A549 (cell line): ENCODE measurements around the gene AFF3. TPM values are rescaled to one million over a fixed set of nuclear protein-coding genes. Genes with fewer than 3 reads are reported as not detected.

Experiments
- ATAC-seq, 2 experiments: fragments of 200-7000 bp in 1 of 2; fragments of >200 bp in 1 of 2; cut with Nextera tagmentation in 1 of 2; cut with Tn5 transposase in 1 of 2; 3 replicates each; pipeline versions ENCODE4 v1.8.0 to v1.9.1; 2018 to 2020; ENCODE audit warnings: mild to moderate bottlenecking in 1 of 2, moderate library complexity in 1 of 2
- CTCF ChIA-PET: fragments of 300-600 bp; sonication (Branson Sonifier 250); formaldehyde crosslinking; extraction: SDS; loops from one replicate; lab custom pipeline; 2021; ENCODE audit warnings: antibody characterized with exemption, inconsistent platforms; lab: Yijun Ruan, JAX
- POLR2A ChIA-PET: fragments of 350-600 bp; formaldehyde crosslinking; extraction: SDS; loops from one replicate; lab custom pipeline; 2021; ENCODE audit warnings: antibody characterized with exemption, inconsistent platforms; lab: Yijun Ruan, JAX
- DNase-seq, 2 experiments: peaks; one replicate each; pipeline versions ENCODE4 v3.0.0 to v3.0.0-alpha.2; 2011 to 2016; ENCODE audit warnings: low read depth in 1 of 2, low spot score in 1 of 2
- FAIRE-seq: peaks from 2 replicates; lab custom pipeline; 2011; peaks lifted over from hg19 to GRCh38; lab: Jason Lieb, UNC
- H3K27ac ChIP-seq, 2 experiments: fragments of >200 bp; sonication (Bioruptor Twin); formaldehyde crosslinking; 3 replicates each; pipeline ENCODE4 v1.5.1; 2016 to 2017
- H3K4me1 ChIP-seq: fragments of >200 bp; sonication (Bioruptor Twin); formaldehyde crosslinking; 3 replicates; pipeline ENCODE4 v1.6.1; 2016
- H3K4me2 ChIP-seq: fragments of >200 bp; sonication (Bioruptor Twin); formaldehyde crosslinking; 3 replicates; pipeline ENCODE4 v1.6.1; 2016
- H3K4me3 ChIP-seq: fragments of >200 bp; sonication (Bioruptor Twin); formaldehyde crosslinking; 3 replicates; pipeline ENCODE4 v1.5.1; 2016
- H3K9me3 ChIP-seq: fragments of >200 bp; sonication (Bioruptor Twin); formaldehyde crosslinking; 3 replicates; pipeline ENCODE4 v1.6.1; 2016
- CBX2 ChIP-seq: fragments of 200-600 bp; sonication (generic); IDR thresholded peaks from 2 replicates; pipeline ENCODE4 v1.6.1; 2016; ENCODE audit warnings: low read depth, mild to moderate bottlenecking, borderline replicate concordance
- CBX8 ChIP-seq: fragments of 200-600 bp; sonication (generic); IDR thresholded peaks from 2 replicates; pipeline ENCODE4 v1.6.1; 2016
- CEBPB ChIP-seq, 2 experiments: fragments of >200 bp in 1 of 2; sonication (Bioruptor Twin) in 1 of 2; formaldehyde crosslinking in 1 of 2; IDR thresholded peaks; 2 replicates each; pipeline ENCODE4 v1.6.1; 2012 to 2016
- CHD2 ChIP-seq: fragments of 150-350 bp; IDR thresholded peaks from 2 replicates; pipeline ENCODE4 v1.6.1; 2014; ENCODE audit warnings: low read length; ENCODE audit not compliant: partially characterized antibody
- CHD4 ChIP-seq: fragments of 200-600 bp; sonication (generic); IDR thresholded peaks from 2 replicates; pipeline ENCODE4 v1.6.1; 2016; ENCODE audit warnings: antibody characterized with exemption, mild to moderate bottlenecking, borderline replicate concordance
- CTCF ChIP-seq: fragments of >200 bp; sonication (Bioruptor Twin); formaldehyde crosslinking; IDR thresholded peaks from 3 replicates; pipeline ENCODE4 v1.5.1; 2016
- E2F6 ChIP-seq: IDR thresholded peaks from 2 replicates; pipeline ENCODE4 v1.6.1; 2012; ENCODE audit warnings: low read depth, borderline replicate concordance
- EHF ChIP-seq: fragments of 250-450 bp; sonication (Bioruptor Pico); IDR thresholded peaks from 2 replicates; pipeline ENCODE4 v1.5.0; 2020; ENCODE audit warnings: mild to moderate bottlenecking
- EHMT2 ChIP-seq: fragments of 200-600 bp; sonication (generic); IDR thresholded peaks from 2 replicates; pipeline ENCODE4 v1.6.1; 2016; ENCODE audit warnings: antibody characterized with exemption, low read depth, mild to moderate bottlenecking, moderate library complexity
- ELK1 ChIP-seq: fragments of 150-350 bp; IDR thresholded peaks from 2 replicates; pipeline ENCODE4 v1.6.1; 2014; ENCODE audit warnings: low read depth, mild to moderate bottlenecking, low read length
- ESRRA ChIP-seq: fragments of 150-350 bp; IDR thresholded peaks from 2 replicates; pipeline ENCODE4 v1.6.1; 2014; ENCODE audit warnings: mild to moderate bottlenecking, low read length, borderline replicate concordance
- FOSL2 ChIP-seq, 2 experiments: fragments of 450-650 bp in 1 of 2; fragments of >200 bp in 1 of 2; sonication (Bioruptor Twin) in 1 of 2; formaldehyde crosslinking; IDR thresholded peaks; 2 replicates each; pipeline versions ENCODE4 v1.5.0 to v1.6.1; 2016 to 2020; ENCODE audit warnings: mild to moderate bottlenecking in 1 of 2, moderate library complexity in 1 of 2
- FOXS1 ChIP-seq: fragments of 250-450 bp; sonication (Bioruptor Pico); IDR thresholded peaks from 2 replicates; pipeline ENCODE4 v1.5.0; 2020; ENCODE audit warnings: mild to moderate bottlenecking, moderate library complexity
- HMGXB4 ChIP-seq: fragments of 250-450 bp; sonication (Bioruptor Pico); IDR thresholded peaks from 2 replicates; pipeline ENCODE4 v1.5.0; 2021; ENCODE audit warnings: mild to moderate bottlenecking, moderate library complexity, borderline replicate concordance
- HOXB13 ChIP-seq: fragments of 250-450 bp; sonication (Bioruptor Pico); IDR thresholded peaks from 2 replicates; pipeline ENCODE4 v1.5.0; 2020; ENCODE audit warnings: low read depth, mild to moderate bottlenecking, moderate library complexity
- KDM1A ChIP-seq: fragments of 200-600 bp; sonication (generic); IDR thresholded peaks from 2 replicates; pipeline ENCODE4 v1.6.1; 2016; ENCODE audit warnings: low read depth, mild to moderate bottlenecking
- KDM5A ChIP-seq: fragments of 200-600 bp; sonication (generic); IDR thresholded peaks from 2 replicates; pipeline ENCODE4 v1.6.1; 2016; ENCODE audit warnings: antibody characterized with exemption, mild to moderate bottlenecking
- MAZ ChIP-seq: fragments of 150-350 bp; IDR thresholded peaks from 2 replicates; pipeline ENCODE4 v1.6.1; 2014; ENCODE audit warnings: antibody characterized with exemption, low read depth, low read length, borderline replicate concordance
- MYC ChIP-seq: IDR thresholded peaks from 2 replicates; pipeline ENCODE4 v1.6.1; 2012; ENCODE audit warnings: mild to moderate bottlenecking, inconsistent platforms, low read length, improper control_type of control experiment, borderline replicate concordance
- NPAS2 ChIP-seq: fragments of 250-450 bp; sonication (Bioruptor Pico); IDR thresholded peaks from 2 replicates; pipeline ENCODE4 v1.8.0; 2022; ENCODE audit warnings: mild to moderate bottlenecking, moderate library complexity, borderline replicate concordance
- NR3C1 ChIP-seq: fragments of >200 bp; sonication (Bioruptor Twin); formaldehyde crosslinking; IDR thresholded peaks from 3 replicates; pipeline ENCODE4 v1.6.1; 2017
- PHF8 ChIP-seq: fragments of 200-600 bp; sonication (generic); IDR thresholded peaks from 2 replicates; pipeline ENCODE4 v1.6.1; 2016; ENCODE audit warnings: low read depth, mild to moderate bottlenecking, antibody characterized with exemption, moderate library complexity, borderline replicate concordance
- POLR2A ChIP-seq: IDR thresholded peaks from 2 replicates; pipeline ENCODE4 v1.6.1; 2012; ENCODE audit warnings: mild to moderate bottlenecking, low read length
- RARB ChIP-seq: fragments of 250-450 bp; sonication (Bioruptor Pico); IDR thresholded peaks from 2 replicates; pipeline ENCODE4 v1.8.0; 2021; ENCODE audit warnings: mild to moderate bottlenecking, moderate library complexity
- RFX5 ChIP-seq: fragments of 450-650 bp; IDR thresholded peaks from 2 replicates; pipeline ENCODE4 v1.7.1; 2014; ENCODE audit warnings: antibody characterized with exemption, mild to moderate bottlenecking, moderate library complexity
- SREBF2 ChIP-seq: fragments of 450-650 bp; IDR thresholded peaks from 2 replicates; pipeline ENCODE4 v1.6.1; 2014; ENCODE audit warnings: mild to moderate bottlenecking, moderate library complexity
- TFCP2L1 ChIP-seq: fragments of 250-450 bp; sonication (Bioruptor Pico); IDR thresholded peaks from 2 replicates; pipeline ENCODE4 v1.5.0; 2021; ENCODE audit warnings: mild to moderate bottlenecking
- TP53 ChIP-seq: fragments of 250-450 bp; sonication (Bioruptor Pico); IDR thresholded peaks from 2 replicates; pipeline ENCODE4 v1.5.0; 2021; ENCODE audit warnings: mild to moderate bottlenecking, moderate library complexity
- ZC3H11A ChIP-seq: fragments of 450-650 bp; IDR thresholded peaks from 2 replicates; pipeline ENCODE4 v1.6.1; 2014; ENCODE audit warnings: antibody characterized with exemption, mild to moderate bottlenecking
- WGBS: methylation state at CpG from one replicate; pipeline ENCODE4 v1.1.6; 2017; ENCODE audit errors: missing lambda C conversion rate; 5-methylcytosine and 5-hydroxymethylcytosine counted together
- polyA minus RNA-seq: library from RNA; depleted of rRNA, polyadenylated mRNA; stranded (reverse); fragments of >200 nt; gene quantifications from 2 replicates; pipeline ENCODE4 v1.2.3, GENCODE V29; 2011; rRNA and poly(A)+ RNA removed
- polyA plus RNA-seq, 4 experiments: library from polyadenylated mRNA; depleted of rRNA in 3 of 4; stranded (reverse); fragments of >200 nt; fragmentation: RNase III in 1 of 4; extraction: RNeasy Plus Mini Kit Qiagen cat#74134 plus additional on column Dnase treatment in 1 of 4; gene quantifications; 2 replicates in 3 of 4; 3 replicates in 1 of 4; pipeline ENCODE4 v1.2.3, GENCODE V29; 2011 to 2017

The AFF3 gene
- polyA plus RNA-seq (2011; rRNA removed) (0.13 TPM in 1 of 2 replicates, not detected in the other), polyA plus RNA-seq (2017; fragmentation: RNase III; extraction: RNeasy Plus Mini Kit Qiagen cat#74134 plus additional on column Dnase treatment) (not detected in 3 replicates), polyA minus RNA-seq (0.12 TPM in 1 of 2 replicates, not detected in the other)
- polyA plus RNA-seq (2012; cell fraction: cytosol; rRNA removed): not detected in 2 replicates
- 0.02 TPM in 1 of 2 replicates, not detected in the other for polyA plus RNA-seq (2012; cell fraction: nucleus; rRNA removed)

GRCh38 chr2:100142393-100142792 is at the start of gene AFF3:
Gene AFF3, minus strand, starts transcription at chr2:100142590. Its CDS starts 38,136 bp downstream, at chr2:100104454.
- POLR2A ChIA-PET: no interaction called here
- CTCF ChIA-PET: no interaction called here
- ATAC-seq: no peak
- no peak within 1 kb of the TSS for H3K27ac ChIP-seq
- WGBS: 47% methylated on average over 11 of the region's 11 CpGs
- no peak within 1 kb of the TSS for H3K4me3 ChIP-seq
- H3K9me3 ChIP-seq: no peaks in the 10 kb centered on the region
- no peak for FAIRE-seq
- no peak for DNase-seq
- no peak within 1 kb of the TSS for H3K4me2 ChIP-seq
- TF ChIP-seq ZC3H11A: no peak
- TF ChIP-seq KDM1A: no peak
- no peak for TF ChIP-seq CBX8
- TF ChIP-seq RARB (CRISPR knock-in tag): no peak
- no peak for TF ChIP-seq TP53 (CRISPR knock-in tag)
- H3K4me1 ChIP-seq: no peaks in the 10 kb centered on the region

- CTCF ChIA-PET: no interaction called here
- no peaks in the 10 kb centered on the region for H3K9me3 ChIP-seq
- no peak for DNase-seq
- TF ChIP-seq NR3C1 (no peak), CHD2 (no peak), FOXS1 (CRISPR knock-in tag) (no peak), SREBF2 (no peak), EHMT2 (no peak), TFCP2L1 (CRISPR knock-in tag) (no peak), NPAS2 (CRISPR knock-in tag) (no peak)
- TF ChIP-seq, all 56 proteins: peak for 0
- no peaks in the 10 kb centered on the region for H3K4me1 ChIP-seq
- no peak overlapping the region for H3K27ac ChIP-seq
- no peak for FAIRE-seq
- no peak overlapping the region for H3K4me3 ChIP-seq
- WGBS: 40% methylated on average over 6 of the region's 6 CpGs
- POLR2A ChIA-PET: no interaction called here
- H3K4me2 ChIP-seq: no peak overlapping the region
- no peak for ATAC-seq
Measured at GRCh38 chr2:100189387-100189786, 47.0 kb upstream of the AFF3 start.

GRCh38 chr2:100188326-100188725 is 45.9 kb upstream of the AFF3 start:
- FAIRE-seq: no peak
- Histone ChIP-seq H3K4me3 (no peak overlapping the region), H3K27ac (no peak overlapping the region), H3K4me2 (no peak overlapping the region), H3K9me3 (no peaks in the 10 kb centered on the region), H3K4me1 (no peaks in the 10 kb centered on the region)
- DNase-seq: no peak
- no peak for ATAC-seq
- ChIA-PET POLR2A (no interaction called here), CTCF (no interaction called here)
- 62% methylated on average over 2 of the region's 2 CpGs for WGBS
- TF ChIP-seq HOXB13 (CRISPR knock-in tag) (no peak), KDM5A (no peak), CHD4 (no peak), MYC (no peak), ELK1 (no peak), E2F6 (no peak), EHF (no peak), CTCF (no peak), MAZ (no peak), ESRRA (no peak), CEBPB (IDR thresholded peaks at IDR 0.05) (no peak), POLR2A (no peak), CBX2 (no peak), HMGXB4 (CRISPR knock-in tag) (no peak), RFX5 (no peak), CBX8 (no peak), FOSL2 (IDR thresholded peaks at IDR 0.05) (no peak), FOSL2 (CRISPR knock-in tag; IDR thresholded peaks at IDR 0.05) (no peak), PHF8 (no peak)
